ENCODE data around the gene GALR3. TPM values are rescaled to one million over a fixed set of nuclear protein-coding genes. Genes with fewer than 3 reads are reported as not detected.
"Not testable (repeated sequence)": the region's sequence is repeated elsewhere in the genome, so short reads cannot be mapped to it uniquely, and the experiment has no call there.

Gene GALR3
- total and polyA plus RNA-seq, 4 donors, result not detected

DNA sequence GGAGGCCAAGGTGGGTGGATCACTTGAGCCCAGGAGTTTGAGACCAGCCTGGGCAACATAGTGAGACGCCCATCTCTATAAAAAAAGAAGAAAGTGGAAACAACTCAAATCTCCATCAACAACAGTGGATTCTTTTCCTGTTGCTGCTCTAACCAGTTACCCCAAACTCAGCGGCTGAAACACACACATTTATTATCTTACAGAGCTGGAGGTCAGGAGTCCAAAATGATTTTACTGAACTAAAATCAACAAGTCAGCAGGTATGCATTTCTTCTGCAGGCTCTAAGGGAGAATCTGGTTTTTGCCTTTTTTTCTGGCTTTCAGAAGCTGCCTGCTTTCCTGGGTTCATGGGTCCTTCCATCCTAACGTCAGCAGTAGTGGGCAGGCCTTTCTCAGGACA is 27.1 kb upstream of the GALR3 start:
- WGBS, result 66% methylated on average over 3 of the region's 3 CpGs
- Histone ChIP-seq H3K27ac (ENCODE audit: low read depth in 1 of 2, low read length in 2 of 2) (no peak overlapping the region), H3K9me3 (ENCODE audit: control insufficient read depth in 4 of 4, low read length in 3 of 4) (no peaks in the 10 kb centered on the region), H3K4me3 (ENCODE audit: low read depth in 1 of 3, low read length in 3 of 3) (no peak overlapping the region), H3K4me1 (ENCODE audit: control insufficient read depth in 4 of 4, insufficient read depth in 4 of 4, low read length in 3 of 4) (peaks cover 0 to 2% (median 0%) of the 10 kb centered on the region in 4 donors), H3K36me3 (ENCODE audit: control insufficient read depth in 4 of 4, insufficient read depth in 3 of 4, low read depth in 1 of 4, low read length in 3 of 4) (no peaks in the 10 kb centered on the region), H3K27me3 (ENCODE audit: control insufficient read depth in 4 of 4, insufficient read depth in 4 of 4, low read length in 3 of 4) (no peaks in the 10 kb centered on the region), H3K9ac (ENCODE audit: low read depth in 1 of 2, low read length in 2 of 2) (no peak overlapping the region)
- no peak for DNase-seq (ENCODE audit: low spot score)
- TF ChIP-seq RAD21 (IDR thresholded peaks at IDR 0.05) (no peak), SP1 (IDR thresholded peaks at IDR 0.05) (no peak), GABPA (IDR thresholded peaks at IDR 0.05 in 1 of 2, conservative IDR thresholded peaks at IDR 0.05 in 1 of 2) (no peak), HNF4G (IDR thresholded peaks at IDR 0.05) (no peak), NR2F2 (IDR thresholded peaks at IDR 0.05) (no peak), RXRA (IDR thresholded peaks at IDR 0.05) (no peak), FOXA1 (IDR thresholded peaks at IDR 0.05) (no peak), JUND (IDR thresholded peaks at IDR 0.05) (no peak), FOXA2 (IDR thresholded peaks at IDR 0.05) (no peak), TAF1 (conservative IDR thresholded peaks at IDR 0.05) (no peak), HNF4A (conservative IDR thresholded peaks at IDR 0.05) (no peak)
- TF ChIP-seq, protein P1, sequence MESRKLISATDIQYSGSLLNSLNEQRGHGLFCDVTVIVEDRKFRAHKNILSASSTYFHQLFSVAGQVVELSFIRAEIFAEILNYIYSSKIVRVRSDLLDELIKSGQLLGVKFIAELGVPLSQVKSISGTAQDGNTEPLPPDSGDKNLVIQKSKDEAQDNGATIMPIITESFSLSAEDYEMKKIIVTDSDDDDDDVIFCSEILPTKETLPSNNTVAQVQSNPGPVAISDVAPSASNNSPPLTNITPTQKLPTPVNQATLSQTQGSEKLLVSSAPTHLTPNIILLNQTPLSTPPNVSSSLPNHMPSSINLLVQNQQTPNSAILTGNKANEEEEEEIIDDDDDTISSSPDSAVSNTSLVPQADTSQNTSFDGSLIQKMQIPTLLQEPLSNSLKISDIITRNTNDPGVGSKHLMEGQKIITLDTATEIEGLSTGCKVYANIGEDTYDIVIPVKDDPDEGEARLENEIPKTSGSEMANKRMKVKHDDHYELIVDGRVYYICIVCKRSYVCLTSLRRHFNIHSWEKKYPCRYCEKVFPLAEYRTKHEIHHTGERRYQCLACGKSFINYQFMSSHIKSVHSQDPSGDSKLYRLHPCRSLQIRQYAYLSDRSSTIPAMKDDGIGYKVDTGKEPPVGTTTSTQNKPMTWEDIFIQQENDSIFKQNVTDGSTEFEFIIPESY (IDR thresholded peaks at IDR 0.05), result no peak
- TF ChIP-seq, protein P2, sequence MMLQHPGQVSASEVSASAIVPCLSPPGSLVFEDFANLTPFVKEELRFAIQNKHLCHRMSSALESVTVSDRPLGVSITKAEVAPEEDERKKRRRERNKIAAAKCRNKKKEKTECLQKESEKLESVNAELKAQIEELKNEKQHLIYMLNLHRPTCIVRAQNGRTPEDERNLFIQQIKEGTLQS (IDR thresholded peaks at IDR 0.05), result no peak
- TF ChIP-seq, protein P3, sequence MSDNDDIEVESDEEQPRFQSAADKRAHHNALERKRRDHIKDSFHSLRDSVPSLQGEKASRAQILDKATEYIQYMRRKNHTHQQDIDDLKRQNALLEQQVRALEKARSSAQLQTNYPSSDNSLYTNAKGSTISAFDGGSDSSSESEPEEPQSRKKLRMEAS (IDR thresholded peaks at IDR 0.05), result no peak

DNA sequence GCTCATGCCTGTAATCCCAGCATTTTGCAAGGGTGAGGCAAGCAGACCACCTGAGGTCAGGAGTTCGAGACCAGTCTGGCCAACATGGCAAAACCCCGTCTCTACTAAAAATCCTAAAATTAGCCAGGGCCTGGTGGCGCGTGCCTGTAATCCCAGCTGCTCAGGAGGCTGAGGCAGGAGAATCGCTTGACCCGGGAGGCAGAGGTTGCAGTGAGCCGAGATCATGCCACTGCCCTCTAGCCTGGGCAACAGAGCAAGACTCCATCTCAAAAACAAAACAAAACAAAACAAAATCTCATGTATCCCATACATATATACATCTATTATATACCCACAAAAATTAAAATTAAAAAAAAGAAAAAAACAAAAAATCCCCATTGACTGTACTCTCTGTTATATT is 25.9 kb upstream of the GALR3 start:
- not testable (repeated sequence) for H3K36me3 ChIP-seq (ENCODE audit: control insufficient read depth in 4 of 4, insufficient read depth in 3 of 4, low read depth in 1 of 4, low read length in 3 of 4); H3K4me1 ChIP-seq (ENCODE audit: control insufficient read depth in 4 of 4, insufficient read depth in 4 of 4, low read length in 3 of 4); H3K27me3 ChIP-seq (ENCODE audit: control insufficient read depth in 4 of 4, insufficient read depth in 4 of 4, low read length in 3 of 4); H3K4me3 ChIP-seq (ENCODE audit: low read depth in 1 of 3, low read length in 3 of 3); H3K27ac ChIP-seq (ENCODE audit: low read depth in 1 of 2, low read length in 2 of 2); H3K9ac ChIP-seq (ENCODE audit: low read depth in 1 of 2, low read length in 2 of 2); H3K9me3 ChIP-seq (ENCODE audit: control insufficient read depth in 4 of 4, low read length in 3 of 4); DNase-seq (ENCODE audit: low spot score)
- WGBS, result 95% methylated on average over 7 of the region's 7 CpGs

DNA sequence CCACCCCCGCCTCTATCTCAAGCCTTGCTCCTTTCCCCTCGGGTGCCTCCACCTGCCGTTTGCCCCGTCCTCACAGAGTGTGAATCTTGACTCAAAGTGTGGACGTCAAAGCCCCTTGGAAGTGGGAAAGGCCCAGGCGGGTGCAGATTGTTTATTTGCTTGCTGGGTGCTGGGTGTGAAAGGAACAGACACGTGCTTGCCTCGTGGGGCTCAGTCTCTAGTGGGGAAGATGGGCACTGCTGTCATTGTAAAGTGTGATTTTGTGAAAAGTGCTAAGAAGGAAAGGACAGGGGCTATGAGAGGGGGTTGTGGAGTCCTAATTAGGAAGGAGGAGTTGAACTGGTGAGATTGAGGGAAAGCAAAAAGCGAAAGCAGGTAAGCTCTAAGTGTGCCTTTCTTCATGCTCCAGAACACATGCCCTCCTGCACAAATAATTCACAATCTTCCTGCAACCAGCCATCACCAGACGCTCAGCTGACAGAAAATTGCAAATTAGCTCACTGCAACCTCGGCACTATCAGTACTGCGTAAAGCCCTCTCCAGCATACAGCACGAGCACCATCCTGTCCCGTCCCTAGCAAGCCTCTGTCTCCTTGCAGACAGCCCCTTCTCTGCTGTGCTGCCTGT is 25.2 kb upstream of the GALR3 start:
- H3K9me3 ChIP-seq (ENCODE audit: control insufficient read depth in 4 of 4, low read length in 3 of 4), result no peaks in the 10 kb centered on the region
- TF ChIP-seq, protein P1 (IDR thresholded peaks at IDR 0.05), result no peak
- TF ChIP-seq JUND (IDR thresholded peaks at IDR 0.05) (no peak), TAF1 (conservative IDR thresholded peaks at IDR 0.05) (no peak), GABPA (IDR thresholded peaks at IDR 0.05 in 1 of 2, conservative IDR thresholded peaks at IDR 0.05 in 1 of 2) (no peak), RAD21 (IDR thresholded peaks at IDR 0.05) (no peak)
- H3K9ac ChIP-seq (ENCODE audit: low read depth in 1 of 2, low read length in 2 of 2), result no peak overlapping the region
- H3K4me1 ChIP-seq (ENCODE audit: control insufficient read depth in 4 of 4, insufficient read depth in 4 of 4, low read length in 3 of 4), result peaks cover 3 to 10% (median 6%) of the 10 kb centered on the region in 4 donors
- no peaks in the 10 kb centered on the region for H3K36me3 ChIP-seq (ENCODE audit: control insufficient read depth in 4 of 4, insufficient read depth in 3 of 4, low read depth in 1 of 4, low read length in 3 of 4)
- 78% methylated on average over 14 of the region's 14 CpGs for WGBS
- no peak for DNase-seq (ENCODE audit: low spot score)
- H3K27ac ChIP-seq (ENCODE audit: low read depth in 1 of 2, low read length in 2 of 2), result no peak overlapping the region
- no peaks in the 10 kb centered on the region for H3K27me3 ChIP-seq (ENCODE audit: control insufficient read depth in 4 of 4, insufficient read depth in 4 of 4, low read length in 3 of 4)
- no peak overlapping the region for H3K4me3 ChIP-seq (ENCODE audit: low read depth in 1 of 3, low read length in 3 of 3)

DNA sequence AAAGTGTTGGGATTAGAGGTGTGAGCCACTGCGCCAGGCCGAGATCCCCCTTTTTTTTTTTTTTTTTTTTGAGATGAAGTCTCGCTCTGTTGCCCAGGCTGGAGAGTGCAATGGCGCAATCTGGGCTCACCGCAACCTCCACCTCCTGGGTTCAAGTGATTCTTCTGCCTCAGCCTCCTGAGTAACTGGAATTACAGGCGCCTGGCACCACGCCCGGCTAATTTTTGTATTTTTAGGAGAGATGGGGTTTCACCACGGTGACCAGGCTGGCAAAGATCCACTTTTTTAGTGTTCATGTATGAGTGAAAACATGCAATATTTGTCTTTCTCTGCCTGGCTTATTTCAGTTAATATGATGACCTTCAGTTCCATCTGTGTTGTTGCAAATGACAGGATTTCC is 23.2 kb upstream of the GALR3 start:
- peaks cover 9 to 23% (median 18%) of the 10 kb centered on the region in 4 donors for H3K4me1 ChIP-seq (ENCODE audit: control insufficient read depth in 4 of 4, insufficient read depth in 4 of 4, low read length in 3 of 4)

More for the DNA sequence above, 23.2 kb upstream of the GALR3 start:
- not testable (repeated sequence) for H3K36me3 ChIP-seq (ENCODE audit: control insufficient read depth in 4 of 4, insufficient read depth in 3 of 4, low read depth in 1 of 4, low read length in 3 of 4); DNase-seq (ENCODE audit: low spot score); H3K4me3 ChIP-seq (ENCODE audit: low read depth in 1 of 3, low read length in 3 of 3); H3K27ac ChIP-seq (ENCODE audit: low read depth in 1 of 2, low read length in 2 of 2); H3K9me3 ChIP-seq (ENCODE audit: control insufficient read depth in 4 of 4, low read length in 3 of 4); H3K27me3 ChIP-seq (ENCODE audit: control insufficient read depth in 4 of 4, insufficient read depth in 4 of 4, low read length in 3 of 4); H3K9ac ChIP-seq (ENCODE audit: low read depth in 1 of 2, low read length in 2 of 2)
- WGBS, result 78% methylated on average over 9 of the region's 9 CpGs
